ENCODE measurements around the gene RBM33.
A peak's percentile ranks its signal among the peaks of the same experiment; 100 is the strongest.

Gene RBM33

GRCh38 chr7:155648752-155649339 is 4.4 kb downstream of the RBM33 start:
- no peak for TF ChIP-seq CTCF (IDR thresholded peaks at IDR 0.05)
- H3K27me3 Mint-ChIP-seq (ENCODE audit: low read depth, poor library complexity): peaks cover 3% of the 10 kb centered on the region
- no peak for DNase-seq
- peaks cover 77% of the 10 kb centered on the region for H3K9me3 Mint-ChIP-seq
- H3K4me3 Mint-ChIP-seq: no peak overlapping the region
- H3K36me3 Mint-ChIP-seq (ENCODE audit: low read depth): peaks cover 87% of the 10 kb centered on the region
- H3K4me1 Mint-ChIP-seq: peaks cover 21% of the 10 kb centered on the region
- no peak overlapping the region for H3K27ac Mint-ChIP-seq

DNA sequence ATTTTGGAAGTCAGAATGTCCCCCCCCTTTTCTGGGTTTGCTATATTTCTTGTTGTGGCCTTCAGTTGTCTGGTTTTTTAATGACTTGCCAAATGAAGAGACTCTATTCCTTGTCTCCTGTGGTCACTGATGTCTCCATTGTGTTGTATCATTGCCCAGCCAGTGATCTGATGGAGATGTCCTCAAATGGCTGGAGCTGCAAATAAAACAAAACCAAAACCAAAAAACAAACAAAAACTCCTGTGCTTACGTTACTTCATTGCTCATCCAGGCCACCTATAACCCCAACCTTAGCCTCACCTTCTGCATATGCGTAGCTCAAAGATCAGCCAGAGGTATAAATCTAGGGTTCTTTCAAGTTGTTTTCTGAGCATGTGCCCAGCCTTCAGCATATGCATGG is 5.1 kb downstream of the RBM33 start:
- H3K27me3 Mint-ChIP-seq (ENCODE audit: low read depth, poor library complexity): peaks cover 2% of the 10 kb centered on the region

GRCh38 chr7:155652156-155653114 is 8.0 kb downstream of the RBM33 start:
- peaks cover 83% of the 10 kb centered on the region for H3K36me3 Mint-ChIP-seq (ENCODE audit: low read depth)
- no peak for DNase-seq
- H3K9me3 Mint-ChIP-seq: peaks cover 63% of the 10 kb centered on the region
- no peak for TF ChIP-seq CTCF (IDR thresholded peaks at IDR 0.05)
- no peak overlapping the region for H3K4me3 Mint-ChIP-seq
- H3K27me3 Mint-ChIP-seq (ENCODE audit: low read depth, poor library complexity): peaks cover 3% of the 10 kb centered on the region
- no peaks in the 10 kb centered on the region for H3K4me1 Mint-ChIP-seq
- H3K27ac Mint-ChIP-seq: no peak overlapping the region

More for the DNA sequence above, 5.1 kb downstream of the RBM33 start:
- no peak overlapping the region for H3K27ac Mint-ChIP-seq
- no peak overlapping the region for H3K4me3 Mint-ChIP-seq
- TF ChIP-seq CTCF (IDR thresholded peaks at IDR 0.05): no peak
- H3K9me3 Mint-ChIP-seq: peaks cover 74% of the 10 kb centered on the region
- peaks cover 89% of the 10 kb centered on the region for H3K36me3 Mint-ChIP-seq (ENCODE audit: low read depth)
- DNase-seq: no peak
- H3K4me1 Mint-ChIP-seq: peaks cover 18% of the 10 kb centered on the region

GRCh38 chr7:155653803-155654202 is 9.3 kb downstream of the RBM33 start:
- H3K27me3 Mint-ChIP-seq (ENCODE audit: low read depth, poor library complexity): peaks cover 3% of the 10 kb centered on the region
- no peak for TF ChIP-seq CTCF (IDR thresholded peaks at IDR 0.05)
- H3K9me3 Mint-ChIP-seq: peaks cover 63% of the 10 kb centered on the region
- peak overlapping the region; percentile 37 for H3K27ac Mint-ChIP-seq
- no peak for DNase-seq
- H3K4me1 Mint-ChIP-seq: no peaks in the 10 kb centered on the region
- H3K4me3 Mint-ChIP-seq: no peak overlapping the region
- peaks cover 81% of the 10 kb centered on the region for H3K36me3 Mint-ChIP-seq (ENCODE audit: low read depth)

DNA sequence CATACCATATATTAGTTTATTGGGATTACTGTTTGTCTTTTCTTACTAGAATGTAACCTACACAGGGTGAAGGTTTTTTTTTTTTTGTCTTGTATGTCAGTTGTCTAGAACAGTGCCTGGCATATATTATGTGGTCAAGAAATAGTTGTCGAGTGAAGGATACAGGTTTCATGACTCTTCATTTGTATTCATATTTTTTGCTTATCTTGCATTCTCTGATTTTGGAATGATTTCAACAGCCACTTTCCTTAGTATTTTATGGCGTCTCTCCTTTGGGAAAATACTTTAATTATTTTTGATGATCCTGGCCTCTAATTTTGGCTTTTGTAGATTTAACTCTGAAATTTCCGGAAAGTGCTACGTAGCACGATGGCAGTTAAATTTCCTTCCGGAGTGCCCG is 12.4 kb downstream of the RBM33 start:
- Mint-ChIP-seq H3K4me1 (no peaks in the 10 kb centered on the region), H3K27ac (no peak overlapping the region), H3K27me3 (ENCODE audit: low read depth, poor library complexity) (peaks cover 3% of the 10 kb centered on the region), H3K9me3 (peaks cover 59% of the 10 kb centered on the region), H3K4me3 (no peak overlapping the region), H3K36me3 (ENCODE audit: low read depth) (peaks cover 80% of the 10 kb centered on the region)
- no peak for DNase-seq
- no peak for TF ChIP-seq CTCF (IDR thresholded peaks at IDR 0.05)

Data from nephron progenitor cell (in vitro differentiated cells).